GM18520 (cell line): ENCODE results near the gene TTC7B.
"Not testable (repeated sequence)": the region's sequence is repeated elsewhere in the genome, so short reads cannot be mapped to it uniquely, and the experiment has no call there.

Experiments used
- ATAC-seq: cut with Tn5 transposase; IDR thresholded peaks from one replicate; pipeline ENCODE4 v1.9.1; 2021; ENCODE audit not compliant: unreplicated experiment

Gene TTC7B

GRCh38 chr14:90815822-90816662 is at the start of gene TTC7B:
Gene TTC7B, minus strand, starts transcription at chr14:90816430. Its CDS starts 135 bp downstream, at chr14:90816295.
- no peak for ATAC-seq

DNA sequence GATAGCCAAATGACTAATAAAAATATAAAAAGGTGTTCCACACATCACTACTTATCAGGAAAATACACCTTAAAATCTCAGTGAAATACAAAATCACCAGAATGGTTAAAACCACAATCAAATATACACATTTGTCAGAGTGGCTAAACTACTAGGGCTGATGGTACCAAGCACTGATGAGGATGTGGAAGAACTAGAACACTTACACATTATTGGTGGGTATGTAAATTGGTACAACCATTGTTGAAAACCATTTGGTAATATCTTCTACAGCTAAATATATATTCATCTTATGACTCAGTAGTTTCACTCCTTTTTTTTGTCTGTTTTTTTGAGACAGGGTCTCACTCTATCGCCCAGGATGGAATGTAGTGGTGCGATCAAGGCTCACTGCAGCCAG is 48.5 kb upstream of the TTC7B start:
- ATAC-seq, result no peak

DNA sequence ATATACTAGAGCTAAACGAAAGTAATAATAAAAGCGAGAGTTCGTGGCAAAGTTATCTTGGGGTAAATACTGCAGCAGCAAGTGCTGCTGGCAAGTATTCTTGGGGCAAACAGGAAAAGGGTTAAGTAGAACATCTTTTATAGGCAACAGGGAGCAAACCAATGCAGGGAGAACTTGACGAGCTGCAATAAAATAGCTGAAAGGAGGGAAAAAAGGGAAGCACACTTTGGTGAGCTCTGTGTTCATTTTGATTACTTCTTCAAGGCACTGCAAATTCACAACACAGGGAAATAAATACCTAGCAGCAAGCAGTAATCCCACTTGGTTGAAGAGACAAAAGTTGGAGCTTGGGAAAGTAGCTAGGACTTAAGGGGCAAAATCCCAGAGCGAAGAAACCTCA is 42.3 kb upstream of the TTC7B start:
- no peak for ATAC-seq

- no peak for ATAC-seq
These were observed 41.6 kb upstream of the TTC7B start for GRCh38 chr14:90857866-90858265.

DNA sequence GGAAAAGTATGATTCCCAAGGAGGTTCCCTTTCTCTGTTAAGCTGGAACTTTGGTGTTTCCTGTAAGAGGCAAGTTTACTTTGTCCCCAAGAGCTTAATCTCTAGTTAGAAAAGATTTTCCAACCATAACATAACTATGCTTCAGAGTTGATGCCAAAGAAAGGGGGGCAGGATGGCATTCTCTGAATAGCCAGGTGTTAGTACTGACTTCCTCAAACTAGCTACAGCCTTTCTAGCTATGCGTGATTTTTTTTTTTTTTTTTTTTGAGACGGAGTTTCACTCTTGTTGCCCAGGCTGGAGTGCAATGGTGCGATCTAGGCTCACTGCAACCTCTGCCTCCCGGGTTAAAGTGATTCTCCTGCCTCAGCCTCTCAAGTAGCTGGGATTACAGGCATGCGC is 39.9 kb upstream of the TTC7B start:
- ATAC-seq, result not testable (repeated sequence)

DNA sequence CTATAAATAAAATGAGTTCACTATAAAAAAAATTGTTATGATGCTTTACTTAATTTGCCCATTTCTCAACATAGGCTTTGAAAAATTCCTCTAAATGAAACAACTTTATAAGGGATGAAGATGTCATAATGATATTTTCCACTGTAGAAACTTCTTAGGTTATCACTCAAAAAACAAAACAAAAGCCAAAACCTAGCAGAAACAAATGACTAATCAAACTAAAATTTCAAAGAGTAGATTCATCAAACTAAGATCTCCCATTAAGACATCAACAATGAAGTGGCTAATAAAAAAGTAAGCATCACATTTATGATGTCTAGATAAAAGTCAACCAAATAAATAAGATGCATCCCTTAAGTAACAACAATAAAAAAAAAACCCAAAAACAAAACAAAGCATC is 36.9 kb upstream of the TTC7B start:
- no peak for ATAC-seq

GRCh38 chr14:90851327-90852036 is 35.3 kb upstream of the TTC7B start:
- ATAC-seq, result no peak

DNA sequence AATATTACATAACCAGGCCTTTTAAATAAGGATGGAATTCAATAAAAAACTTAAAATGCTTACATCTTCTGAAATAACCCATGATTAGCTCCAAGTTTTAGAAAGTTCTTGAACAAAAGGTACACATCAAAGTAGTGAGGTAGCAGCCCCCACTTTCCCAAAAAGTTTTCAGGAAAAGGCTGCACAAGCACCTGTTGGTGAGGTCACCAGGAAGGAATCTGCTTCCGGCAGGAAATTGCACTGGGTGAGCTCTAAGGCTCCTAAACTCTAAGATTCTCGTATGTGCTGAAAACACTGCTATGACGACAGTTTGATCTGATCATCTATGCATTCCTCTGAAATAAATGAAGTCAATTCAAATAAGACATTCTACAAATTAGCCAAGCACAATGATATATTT is 34.3 kb upstream of the TTC7B start:
- ATAC-seq, result no peak

- ATAC-seq, result no peak
These were observed 33.7 kb upstream of the TTC7B start for GRCh38 chr14:90849787-90850444.

GRCh38 chr14:90848944-90849731 is 32.9 kb upstream of the TTC7B start:
- ATAC-seq, result no peak

DNA sequence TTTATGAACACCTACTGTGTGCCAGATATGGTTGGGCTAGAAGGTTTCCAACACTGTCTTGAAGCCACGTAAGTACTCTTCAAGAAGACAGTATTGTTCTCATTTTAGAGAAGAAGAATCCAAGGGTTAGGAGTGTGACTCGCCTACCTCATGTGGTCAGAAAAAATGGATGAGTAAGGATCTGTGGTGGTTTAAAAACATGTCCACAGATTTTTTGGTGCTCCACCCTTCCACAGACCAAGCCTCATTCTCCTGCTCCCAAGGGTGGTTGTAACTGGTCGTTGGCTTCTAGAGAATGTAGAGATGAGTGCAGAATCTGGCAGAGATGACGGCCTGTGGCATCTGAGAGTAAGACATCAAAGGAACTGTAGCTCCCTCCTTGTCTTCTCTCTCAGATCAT is 30.3 kb upstream of the TTC7B start:
- no peak for ATAC-seq

DNA sequence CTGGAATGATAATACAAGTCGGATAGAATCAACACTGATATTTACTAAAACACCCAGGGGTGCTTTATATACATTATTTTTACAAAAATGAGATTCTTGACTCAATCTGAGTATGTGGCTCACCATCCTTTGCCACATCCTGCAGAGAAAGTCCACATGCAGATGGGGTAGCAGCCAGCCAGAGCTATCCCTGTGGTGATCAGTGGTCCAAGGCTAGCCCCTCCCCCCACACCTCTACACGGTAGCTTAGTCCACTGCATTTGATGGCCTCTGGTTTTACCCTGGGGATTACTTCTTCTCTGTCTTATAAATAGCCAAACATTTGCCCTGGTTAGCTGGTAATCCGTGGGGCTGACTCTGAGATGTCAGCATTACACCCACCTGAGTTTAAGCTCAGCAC is 28.1 kb upstream of the TTC7B start:
- ATAC-seq, result no peak

- no peak for ATAC-seq
These were observed 26.5 kb upstream of the TTC7B start for GRCh38 chr14:90842726-90843125.

GRCh38 chr14:90840667-90841066 is 24.4 kb upstream of the TTC7B start:
- not testable (repeated sequence) for ATAC-seq

DNA sequence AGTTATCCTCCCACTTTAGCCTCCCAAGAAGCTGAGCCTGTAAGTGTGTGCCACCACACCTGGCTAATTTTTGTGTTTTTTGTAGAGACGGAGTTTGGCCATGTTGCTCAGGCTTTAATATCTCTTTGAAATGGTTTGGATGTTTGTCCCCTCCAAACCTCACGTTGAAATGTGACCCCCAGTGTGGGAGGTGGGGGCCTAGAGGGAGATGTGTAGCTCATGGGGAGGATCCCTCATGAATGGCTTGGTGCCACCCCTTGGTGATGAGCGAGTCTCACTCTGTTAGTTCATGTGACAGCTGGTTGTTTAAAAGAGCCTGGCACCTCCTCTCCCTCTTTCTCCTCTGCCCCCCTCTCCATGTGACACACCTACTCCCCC is 23.6 kb upstream of the TTC7B start:
- no peak for ATAC-seq

DNA sequence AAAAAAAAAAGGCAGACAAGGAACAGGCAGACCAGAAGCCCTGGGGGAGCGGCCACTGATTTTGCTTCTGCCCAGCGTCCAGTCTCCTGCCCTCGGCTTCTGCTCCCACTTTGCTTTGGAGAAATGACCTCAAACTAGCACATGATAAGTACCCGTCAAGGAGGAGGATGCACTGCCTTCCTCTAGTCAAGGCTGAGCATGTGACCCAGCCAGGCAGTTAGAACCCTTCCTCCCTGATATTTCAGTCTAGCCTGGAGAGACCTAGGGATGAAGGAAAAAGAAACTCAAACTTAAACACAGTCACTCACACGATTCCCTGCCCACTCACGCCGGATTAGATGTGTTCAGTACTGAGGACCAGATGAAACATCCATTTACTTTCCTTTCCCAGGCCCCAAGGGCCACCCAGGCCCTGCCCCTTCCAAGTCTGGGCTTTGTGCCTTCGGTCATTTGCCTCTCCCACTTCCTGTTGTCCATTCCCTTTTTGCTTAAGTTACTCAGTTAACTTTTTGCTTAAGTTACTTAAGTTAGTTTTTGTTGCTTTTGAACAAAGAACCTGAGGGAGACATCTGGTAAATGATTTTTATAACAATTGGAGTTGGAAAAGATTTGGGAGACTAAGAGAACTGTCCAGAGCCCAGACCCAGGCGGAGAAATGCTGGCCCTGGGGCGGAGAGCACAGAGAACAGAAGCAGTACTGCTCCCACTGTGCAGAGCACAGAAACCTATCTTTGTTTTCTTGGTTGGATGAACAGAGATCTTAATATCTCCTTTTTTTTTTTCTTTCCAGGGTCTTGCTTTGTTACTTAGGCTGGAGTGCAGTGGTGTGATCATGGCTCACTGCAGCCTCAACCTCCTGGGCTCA is 23.0 kb upstream of the TTC7B start:
- no peak for ATAC-seq

DNA sequence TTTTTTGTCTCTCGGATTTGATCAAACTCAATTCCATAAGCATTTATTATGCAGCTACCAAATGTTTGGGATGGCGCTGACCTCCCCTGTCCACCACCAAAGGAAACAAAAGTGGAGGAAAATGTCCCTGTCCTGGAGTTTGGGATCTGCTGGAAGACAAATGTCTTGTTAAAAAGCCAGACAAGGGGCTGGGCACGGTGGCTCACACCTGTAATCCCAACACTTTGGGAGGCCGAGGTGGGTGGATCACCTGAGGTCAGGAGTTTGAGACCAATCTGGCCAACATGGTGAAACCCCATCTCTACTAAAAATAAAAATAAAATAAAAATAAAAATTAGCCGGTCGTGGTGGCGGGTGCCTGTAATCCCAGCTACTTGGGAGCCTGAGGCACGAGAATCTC is 22.3 kb upstream of the TTC7B start:
- ATAC-seq, result not testable (repeated sequence)

- no peak for ATAC-seq
These were observed 21.1 kb upstream of the TTC7B start for GRCh38 chr14:90837355-90837754.

DNA sequence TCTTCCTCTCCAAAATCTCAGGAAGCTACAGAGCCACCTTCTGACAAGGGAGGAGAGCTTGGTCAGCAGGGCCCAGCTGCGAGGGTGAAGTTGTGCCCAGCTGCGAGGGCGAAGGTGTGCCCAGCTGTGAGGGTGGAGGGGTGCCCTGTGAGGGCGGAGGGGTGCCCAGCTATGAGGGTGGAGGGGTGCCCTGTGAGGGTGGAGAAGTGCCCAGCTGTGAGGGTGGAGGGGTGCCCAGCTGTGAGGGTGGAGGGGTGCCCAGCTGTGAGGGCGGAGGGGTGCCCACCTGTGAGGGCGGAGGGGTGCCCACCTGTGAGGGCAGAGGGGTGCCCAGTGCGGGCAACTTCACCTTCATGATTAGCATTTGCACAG is 20.4 kb upstream of the TTC7B start:
- no peak for ATAC-seq

GRCh38 chr14:90831821-90832220 is 15.6 kb upstream of the TTC7B start:
- no peak for ATAC-seq
